Measurements from ENCODE around the gene TNRC6A.

TNRC6A gene

GRCh38 chr16:24729243-24729950, at the start of gene TNRC6A:
TSS of gene TNRC6A (plus strand) at chr16:24729651. CDS start at chr16:24729842, 191 bp downstream.
- H3K4me1 ChIP-seq (ENCODE audit: control insufficient read depth, insufficient read depth, low read length), result peaks cover 38% of the 10 kb centered on the region
- peaks cover 28% of the 10 kb centered on the region for H3K36me3 ChIP-seq (ENCODE audit: control insufficient read depth, insufficient read depth, low read length)
- peak within 1 kb of the TSS; percentile 94 for H3K4me3 ChIP-seq (ENCODE audit: low read depth, low read length)
- peak within 1 kb of the TSS; percentile 97 for H3K9ac ChIP-seq (ENCODE audit: low read depth, low read length)
- no peaks in the 10 kb centered on the region for H3K9me3 ChIP-seq (ENCODE audit: control insufficient read depth, insufficient read depth, low read length)
- peak within 1 kb of the TSS; percentile 97 for H3K27ac ChIP-seq (ENCODE audit: low read depth, low read length)
- H3K27me3 ChIP-seq (ENCODE audit: control insufficient read depth, insufficient read depth, low read length), result no peaks in the 10 kb centered on the region

GRCh38 chr16:24681793-24682192, 47.7 kb upstream of the TNRC6A start:
- no peaks in the 10 kb centered on the region for H3K36me3 ChIP-seq (ENCODE audit: control insufficient read depth, insufficient read depth, low read length)
- H3K9ac ChIP-seq (ENCODE audit: low read depth, low read length), result no peak overlapping the region
- H3K27ac ChIP-seq (ENCODE audit: low read depth, low read length), result no peak overlapping the region
- H3K9me3 ChIP-seq (ENCODE audit: control insufficient read depth, insufficient read depth, low read length), result no peaks in the 10 kb centered on the region
- peaks cover 20% of the 10 kb centered on the region for H3K4me1 ChIP-seq (ENCODE audit: control insufficient read depth, insufficient read depth, low read length)
- H3K27me3 ChIP-seq (ENCODE audit: control insufficient read depth, insufficient read depth, low read length), result no peaks in the 10 kb centered on the region
- no peak overlapping the region for H3K4me3 ChIP-seq (ENCODE audit: low read depth, low read length)

DNA sequence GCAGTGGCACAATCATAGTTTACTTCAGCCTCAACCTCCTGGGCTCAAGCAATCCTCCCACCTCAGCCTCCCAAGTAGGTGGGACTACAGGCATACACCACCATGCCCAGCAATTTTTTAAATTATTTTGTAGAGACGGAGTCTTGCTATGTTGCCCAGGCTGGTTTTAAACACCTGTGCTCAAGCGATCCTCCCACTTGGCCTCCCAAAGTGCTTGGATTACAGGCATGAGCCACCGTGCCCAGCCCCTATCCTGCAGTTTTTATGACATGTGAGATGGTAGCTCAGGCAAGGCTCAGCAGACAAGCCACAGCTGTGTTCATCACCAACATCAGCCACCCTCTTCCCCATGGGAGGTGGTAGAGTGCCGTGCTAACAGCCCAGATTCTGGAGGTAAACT, 46.2 kb upstream of the TNRC6A start:
- H3K4me1 ChIP-seq (ENCODE audit: control insufficient read depth, insufficient read depth, low read length), result peaks cover 20% of the 10 kb centered on the region
- no peak overlapping the region for H3K9ac ChIP-seq (ENCODE audit: low read depth, low read length)
- no peaks in the 10 kb centered on the region for H3K27me3 ChIP-seq (ENCODE audit: control insufficient read depth, insufficient read depth, low read length)
- H3K9me3 ChIP-seq (ENCODE audit: control insufficient read depth, insufficient read depth, low read length), result no peaks in the 10 kb centered on the region
- H3K27ac ChIP-seq (ENCODE audit: low read depth, low read length), result no peak overlapping the region
- H3K36me3 ChIP-seq (ENCODE audit: control insufficient read depth, insufficient read depth, low read length), result no peaks in the 10 kb centered on the region
- no peak overlapping the region for H3K4me3 ChIP-seq (ENCODE audit: low read depth, low read length)

DNA sequence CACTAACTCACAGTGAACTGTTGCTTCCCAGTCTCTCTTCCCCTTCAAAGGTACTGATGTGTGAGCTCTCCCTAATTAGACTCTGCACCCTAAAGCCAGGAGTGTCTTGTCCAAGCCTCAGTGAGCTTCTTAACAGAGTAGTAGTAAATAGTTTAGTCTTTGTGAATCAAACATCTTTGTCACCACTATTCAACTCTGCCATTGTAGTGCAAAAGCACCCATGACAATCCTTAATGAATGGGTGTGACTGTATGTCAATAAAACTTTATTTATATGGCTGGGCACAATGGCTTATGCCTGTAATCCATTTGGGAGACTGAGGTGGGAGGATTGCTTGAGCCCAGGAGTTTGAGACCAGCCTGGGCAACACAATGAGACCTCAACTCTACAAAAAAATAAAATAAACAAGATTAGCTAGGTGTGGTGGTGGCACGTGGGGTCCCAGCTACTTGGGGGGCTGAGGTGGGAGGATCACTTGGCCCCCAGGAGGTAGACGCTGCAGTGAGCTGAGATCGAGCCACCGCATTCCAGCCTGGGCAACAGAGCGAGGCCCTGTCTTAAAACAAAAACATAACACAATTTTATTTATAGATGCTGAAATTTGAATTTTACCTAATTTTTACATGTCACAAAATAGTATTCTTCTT, 45.5 kb upstream of the TNRC6A start:
- Histone ChIP-seq H3K4me3 (ENCODE audit: low read depth, low read length) (no peak overlapping the region), H3K9ac (ENCODE audit: low read depth, low read length) (no peak overlapping the region), H3K27ac (ENCODE audit: low read depth, low read length) (no peak overlapping the region), H3K27me3 (ENCODE audit: control insufficient read depth, insufficient read depth, low read length) (no peaks in the 10 kb centered on the region), H3K4me1 (ENCODE audit: control insufficient read depth, insufficient read depth, low read length) (peaks cover 20% of the 10 kb centered on the region), H3K9me3 (ENCODE audit: control insufficient read depth, insufficient read depth, low read length) (no peaks in the 10 kb centered on the region), H3K36me3 (ENCODE audit: control insufficient read depth, insufficient read depth, low read length) (no peaks in the 10 kb centered on the region)

GRCh38 chr16:24685539-24686432, 43.7 kb upstream of the TNRC6A start:
- Histone ChIP-seq H3K9me3 (ENCODE audit: control insufficient read depth, insufficient read depth, low read length) (no peaks in the 10 kb centered on the region), H3K4me1 (ENCODE audit: control insufficient read depth, insufficient read depth, low read length) (peaks cover 20% of the 10 kb centered on the region), H3K9ac (ENCODE audit: low read depth, low read length) (no peak overlapping the region), H3K27ac (ENCODE audit: low read depth, low read length) (peak overlapping the region; percentile 30), H3K27me3 (ENCODE audit: control insufficient read depth, insufficient read depth, low read length) (no peaks in the 10 kb centered on the region), H3K4me3 (ENCODE audit: low read depth, low read length) (no peak overlapping the region), H3K36me3 (ENCODE audit: control insufficient read depth, insufficient read depth, low read length) (no peaks in the 10 kb centered on the region)

DNA sequence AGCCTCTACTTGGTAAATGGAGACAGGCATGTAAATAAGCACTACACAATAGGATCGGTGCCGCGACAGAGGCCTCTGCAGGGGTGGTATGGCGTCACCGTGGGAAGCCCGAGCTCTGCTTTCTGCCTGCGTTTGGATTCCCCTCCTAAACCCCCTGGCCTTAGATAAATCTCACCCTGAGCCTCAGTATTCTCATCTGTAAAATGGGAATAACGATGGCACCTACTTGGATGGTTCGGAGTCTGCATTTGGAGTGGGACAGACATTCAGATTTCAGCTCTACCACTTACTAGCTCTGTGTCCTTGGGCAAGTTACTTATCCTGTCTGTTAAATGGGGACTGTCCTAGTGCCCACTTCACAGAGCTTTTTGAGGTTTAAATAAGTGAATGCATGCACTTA, 42.8 kb upstream of the TNRC6A start:
- H3K36me3 ChIP-seq (ENCODE audit: control insufficient read depth, insufficient read depth, low read length), result no peaks in the 10 kb centered on the region
- H3K9me3 ChIP-seq (ENCODE audit: control insufficient read depth, insufficient read depth, low read length), result no peaks in the 10 kb centered on the region
- peaks cover 20% of the 10 kb centered on the region for H3K4me1 ChIP-seq (ENCODE audit: control insufficient read depth, insufficient read depth, low read length)

DNA sequence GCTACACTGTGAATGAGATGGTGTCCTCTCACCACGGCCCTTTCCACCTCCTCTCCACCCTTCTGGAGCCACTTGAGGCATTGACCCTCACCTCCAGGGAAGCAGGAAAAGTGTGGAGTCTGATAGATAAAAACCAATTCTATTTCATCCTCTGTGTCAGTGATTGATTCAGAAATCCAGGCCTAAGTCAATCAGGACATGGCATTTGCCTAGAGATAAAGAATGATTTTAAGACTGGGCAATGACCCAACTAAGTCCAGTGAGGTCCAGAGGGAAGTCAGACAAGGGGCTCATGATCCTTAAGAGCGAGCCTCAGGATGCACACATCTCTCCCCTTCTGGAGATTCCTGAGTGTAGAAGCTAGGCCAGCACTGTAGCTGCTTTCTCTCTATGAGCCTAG, 41.1 kb upstream of the TNRC6A start:
- H3K4me1 ChIP-seq (ENCODE audit: control insufficient read depth, insufficient read depth, low read length), result peaks cover 19% of the 10 kb centered on the region
- no peak overlapping the region for H3K27ac ChIP-seq (ENCODE audit: low read depth, low read length)
- no peaks in the 10 kb centered on the region for H3K27me3 ChIP-seq (ENCODE audit: control insufficient read depth, insufficient read depth, low read length)
- no peaks in the 10 kb centered on the region for H3K36me3 ChIP-seq (ENCODE audit: control insufficient read depth, insufficient read depth, low read length)
- H3K9ac ChIP-seq (ENCODE audit: low read depth, low read length), result no peak overlapping the region
- H3K9me3 ChIP-seq (ENCODE audit: control insufficient read depth, insufficient read depth, low read length), result no peaks in the 10 kb centered on the region
- H3K4me3 ChIP-seq (ENCODE audit: low read depth, low read length), result no peak overlapping the region

More for the DNA sequence above, 42.8 kb upstream of the TNRC6A start:
- Histone ChIP-seq H3K27ac (ENCODE audit: low read depth, low read length) (peak overlapping the region; percentile 30), H3K4me3 (ENCODE audit: low read depth, low read length) (no peak overlapping the region), H3K9ac (ENCODE audit: low read depth, low read length) (no peak overlapping the region), H3K27me3 (ENCODE audit: control insufficient read depth, insufficient read depth, low read length) (no peaks in the 10 kb centered on the region)

DNA sequence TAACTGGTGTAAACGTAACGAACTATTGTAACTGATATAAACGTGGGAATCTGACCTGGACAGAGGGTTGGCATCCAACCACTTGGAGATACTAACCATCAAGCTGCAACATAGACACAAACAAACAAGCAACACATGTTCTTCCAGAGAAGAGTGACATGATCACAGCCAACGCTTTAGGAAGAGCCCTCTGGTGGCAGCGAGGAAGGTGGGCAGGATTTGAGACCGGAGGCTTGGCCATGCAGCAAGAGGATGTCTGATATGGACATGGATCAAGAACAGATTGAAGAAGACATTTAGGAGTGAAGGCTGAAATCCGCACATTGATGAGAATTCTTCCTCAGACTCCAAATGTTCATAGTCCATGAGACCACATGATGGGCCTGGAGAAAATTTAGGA, 40.3 kb upstream of the TNRC6A start:
- Histone ChIP-seq H3K36me3 (ENCODE audit: control insufficient read depth, insufficient read depth, low read length) (no peaks in the 10 kb centered on the region), H3K27me3 (ENCODE audit: control insufficient read depth, insufficient read depth, low read length) (no peaks in the 10 kb centered on the region), H3K9ac (ENCODE audit: low read depth, low read length) (no peak overlapping the region), H3K27ac (ENCODE audit: low read depth, low read length) (no peak overlapping the region), H3K4me3 (ENCODE audit: low read depth, low read length) (no peak overlapping the region), H3K9me3 (ENCODE audit: control insufficient read depth, insufficient read depth, low read length) (no peaks in the 10 kb centered on the region), H3K4me1 (ENCODE audit: control insufficient read depth, insufficient read depth, low read length) (peaks cover 12% of the 10 kb centered on the region)

GRCh38 chr16:24692854-24693253, 36.6 kb upstream of the TNRC6A start:
- no peaks in the 10 kb centered on the region for H3K27me3 ChIP-seq (ENCODE audit: control insufficient read depth, insufficient read depth, low read length)
- H3K27ac ChIP-seq (ENCODE audit: low read depth, low read length), result no peak overlapping the region
- H3K36me3 ChIP-seq (ENCODE audit: control insufficient read depth, insufficient read depth, low read length), result no peaks in the 10 kb centered on the region
- no peak overlapping the region for H3K9ac ChIP-seq (ENCODE audit: low read depth, low read length)
- H3K9me3 ChIP-seq (ENCODE audit: control insufficient read depth, insufficient read depth, low read length), result no peaks in the 10 kb centered on the region
- H3K4me3 ChIP-seq (ENCODE audit: low read depth, low read length), result no peak overlapping the region
- no peaks in the 10 kb centered on the region for H3K4me1 ChIP-seq (ENCODE audit: control insufficient read depth, insufficient read depth, low read length)

DNA sequence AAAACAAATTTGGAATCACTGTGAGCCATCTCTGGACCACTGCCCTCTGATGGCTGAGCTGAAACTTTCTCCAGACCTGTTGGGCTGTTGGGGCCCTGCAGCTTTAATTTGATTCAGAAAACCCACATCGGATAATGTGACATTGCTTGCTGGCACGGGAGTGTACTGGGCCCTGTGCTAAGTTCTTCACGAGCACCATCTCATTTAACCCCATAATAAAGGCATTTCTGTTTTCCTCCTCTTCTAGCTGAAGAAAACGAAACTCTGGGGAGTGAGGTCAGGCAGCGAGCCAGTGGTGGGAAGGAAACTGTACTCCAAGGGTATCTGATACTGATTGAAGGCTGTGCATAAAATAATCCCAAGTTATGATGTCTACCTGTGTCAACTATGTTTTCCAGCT, 34.5 kb upstream of the TNRC6A start:
- Histone ChIP-seq H3K4me1 (ENCODE audit: control insufficient read depth, insufficient read depth, low read length) (no peaks in the 10 kb centered on the region), H3K36me3 (ENCODE audit: control insufficient read depth, insufficient read depth, low read length) (no peaks in the 10 kb centered on the region), H3K9me3 (ENCODE audit: control insufficient read depth, insufficient read depth, low read length) (no peaks in the 10 kb centered on the region), H3K4me3 (ENCODE audit: low read depth, low read length) (no peak overlapping the region), H3K27ac (ENCODE audit: low read depth, low read length) (no peak overlapping the region), H3K27me3 (ENCODE audit: control insufficient read depth, insufficient read depth, low read length) (no peaks in the 10 kb centered on the region), H3K9ac (ENCODE audit: low read depth, low read length) (no peak overlapping the region)

DNA sequence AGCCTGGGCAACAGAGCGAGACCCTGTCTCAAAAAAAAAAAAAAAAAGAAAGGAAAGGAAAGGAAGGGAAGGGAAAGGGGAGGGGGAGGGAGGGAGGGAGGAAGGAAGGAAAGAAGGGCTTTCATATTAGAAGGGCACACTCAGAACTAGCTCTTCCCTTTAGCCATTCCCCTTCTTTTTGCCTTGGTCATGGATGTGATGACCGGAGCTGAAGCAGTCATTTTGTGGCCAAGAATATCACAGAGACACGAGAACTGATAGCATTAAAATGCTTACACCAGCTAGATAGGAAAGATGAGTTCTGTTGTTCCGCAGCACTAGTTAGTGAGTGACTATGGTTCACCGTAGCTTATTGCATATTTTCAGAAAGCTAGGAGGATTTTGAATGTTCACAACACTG, 32.8 kb upstream of the TNRC6A start:
- no peaks in the 10 kb centered on the region for H3K9me3 ChIP-seq (ENCODE audit: control insufficient read depth, insufficient read depth, low read length)
- no peak overlapping the region for H3K9ac ChIP-seq (ENCODE audit: low read depth, low read length)
- H3K4me3 ChIP-seq (ENCODE audit: low read depth, low read length), result no peak overlapping the region
- peaks cover 8% of the 10 kb centered on the region; the same call in 1 of the 2 replicates for H3K4me1 ChIP-seq (ENCODE audit: control insufficient read depth, insufficient read depth, low read length)
- no peaks in the 10 kb centered on the region for H3K36me3 ChIP-seq (ENCODE audit: control insufficient read depth, insufficient read depth, low read length)
- no peaks in the 10 kb centered on the region for H3K27me3 ChIP-seq (ENCODE audit: control insufficient read depth, insufficient read depth, low read length)
- H3K27ac ChIP-seq (ENCODE audit: low read depth, low read length), result no peak overlapping the region
